GM21528 (cell line): ENCODE results near the gene TRMT13.
"Not testable (repeated sequence)": the region's sequence is repeated elsewhere in the genome, so short reads cannot be mapped to it uniquely, and the experiment has no call there.

Experiments used
- ATAC-seq: cut with Tn5 transposase; IDR thresholded peaks from one replicate; pipeline ENCODE4 v1.9.1; 2021; ENCODE audit warnings: mild to moderate bottlenecking, moderate library complexity; ENCODE audit not compliant: unreplicated experiment, low FRiP score

The TRMT13 gene

DNA sequence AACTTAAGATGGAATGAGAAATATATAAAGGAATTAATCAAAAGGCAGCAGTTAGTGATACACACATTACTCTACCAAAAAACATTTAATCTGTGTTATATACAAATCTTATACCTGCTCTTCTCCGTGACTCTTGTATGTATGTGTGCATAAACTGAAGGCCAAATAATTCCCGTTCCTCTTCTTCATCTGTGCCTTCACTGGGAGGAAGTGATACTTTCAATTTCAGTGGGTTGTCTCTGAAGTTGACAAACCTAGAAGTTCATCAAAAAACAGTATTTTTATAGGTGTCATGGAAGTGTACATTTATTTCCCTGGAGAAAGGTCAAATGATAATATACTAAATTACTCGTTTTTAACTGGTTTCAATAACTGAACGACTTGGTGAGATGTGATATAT lies 19.3 kb downstream of the TRMT13 start:
- peak; percentile 84 for ATAC-seq

DNA sequence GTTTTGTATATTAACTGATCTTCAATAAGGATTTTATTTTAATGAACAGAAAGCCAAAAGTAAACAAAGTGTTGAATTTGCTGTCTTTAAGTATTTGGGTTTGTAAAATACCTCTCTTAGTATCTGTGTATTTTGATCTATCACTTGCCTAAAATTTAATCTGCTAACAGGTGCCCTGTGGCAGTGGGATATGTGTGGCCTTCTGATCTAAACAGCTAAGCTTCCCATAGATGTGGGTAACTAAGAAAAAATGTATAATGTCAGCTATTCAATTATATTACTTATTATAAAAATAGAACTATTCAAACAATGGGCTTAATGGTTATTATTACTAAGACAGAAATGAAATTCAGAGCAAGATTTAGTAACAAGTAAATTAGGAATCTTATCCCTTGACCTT lies 29.9 kb downstream of the TRMT13 start:
- no peak for ATAC-seq

DNA sequence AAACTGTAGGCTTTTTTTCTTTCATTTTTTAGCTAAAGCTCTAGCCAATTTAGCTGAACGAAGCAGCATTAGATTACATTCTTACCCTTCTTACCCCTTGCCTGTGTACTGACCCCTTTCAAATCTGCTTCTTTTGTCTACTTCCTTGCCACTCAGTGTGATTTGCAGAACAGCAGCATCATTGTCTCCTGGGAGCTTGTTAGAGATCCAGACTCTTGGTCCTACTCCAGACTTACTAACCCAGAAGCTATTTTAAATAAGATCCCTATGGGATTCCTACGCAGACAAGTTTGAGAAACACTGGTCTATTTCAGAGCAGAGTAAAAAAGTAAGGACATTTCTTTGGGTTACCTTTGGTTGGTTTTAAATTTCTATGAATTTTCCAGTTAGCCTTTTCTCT lies 31.3 kb downstream of the TRMT13 start:
- ATAC-seq = no peak

DNA sequence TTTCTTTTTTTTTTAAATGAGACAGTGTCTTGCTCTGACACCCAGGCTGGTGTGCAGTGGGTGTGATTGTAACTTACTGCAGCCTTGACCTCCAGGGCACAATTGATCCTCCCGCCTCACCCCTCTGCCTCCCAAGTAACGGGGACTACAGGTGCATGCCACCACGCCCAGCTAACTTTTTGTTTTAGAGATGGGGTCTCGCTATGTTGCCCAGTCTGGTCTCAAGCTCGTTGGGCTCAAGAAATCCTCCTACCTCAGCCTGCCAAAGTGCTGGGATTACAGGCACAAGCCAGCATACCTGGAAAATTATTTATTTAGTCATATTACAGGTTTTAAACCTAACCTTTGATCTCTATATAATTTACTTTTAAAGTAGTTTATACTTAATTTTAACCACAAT lies 31.7 kb downstream of the TRMT13 start:
- ATAC-seq = no peak

DNA sequence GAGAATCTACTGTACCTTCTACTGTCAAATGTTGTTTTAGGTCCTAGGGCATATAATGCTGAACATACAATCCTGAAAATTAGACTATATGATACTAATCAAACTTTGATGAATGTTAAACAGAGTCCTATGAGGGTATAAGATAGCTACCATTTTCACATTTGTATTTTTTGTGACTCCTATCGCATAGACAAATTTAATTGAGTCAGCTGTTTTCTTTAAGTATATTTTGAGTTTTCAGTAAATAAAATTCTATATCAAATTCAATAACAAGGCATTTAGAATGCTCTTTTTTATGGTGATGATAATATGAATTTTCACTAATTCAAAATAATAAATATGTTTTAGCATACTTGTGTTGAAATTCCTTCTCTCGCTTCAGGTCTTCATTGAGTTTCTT lies 35.1 kb downstream of the TRMT13 start:
- ATAC-seq = no peak

DNA sequence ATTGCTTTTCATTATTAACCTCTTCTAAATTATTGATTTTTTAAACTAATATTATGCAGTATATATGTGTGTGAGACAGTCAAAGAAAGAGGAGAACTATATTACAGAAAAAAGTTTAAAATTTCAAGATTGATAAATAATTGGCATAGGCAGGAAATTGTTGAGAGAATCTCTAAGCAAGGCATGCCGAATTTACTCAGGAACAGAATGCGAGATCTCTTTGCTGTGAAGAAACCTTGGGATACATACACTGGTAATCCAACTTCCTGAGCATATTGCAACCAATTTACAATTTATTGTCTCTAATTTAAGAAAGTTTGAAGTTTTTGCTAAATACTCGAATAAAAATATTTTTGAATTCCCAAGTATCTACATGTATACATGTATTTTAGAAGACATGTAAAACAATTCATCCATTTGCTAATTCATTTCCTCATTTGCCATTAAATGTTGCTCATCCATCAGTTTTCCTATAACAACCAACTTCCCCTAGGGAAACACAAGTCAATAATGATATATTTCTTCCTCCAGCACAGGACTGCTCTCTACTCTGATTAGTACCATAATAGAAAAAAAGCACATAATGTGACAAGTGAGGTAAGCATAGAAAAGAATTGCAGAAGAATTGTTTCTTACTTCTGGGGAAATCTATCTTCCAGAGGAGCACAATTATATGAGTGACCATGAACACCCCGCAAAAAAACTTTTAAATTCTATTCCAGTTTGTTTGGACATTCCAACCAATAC lies 44.5 kb downstream of the TRMT13 start:
- no peak for ATAC-seq

DNA sequence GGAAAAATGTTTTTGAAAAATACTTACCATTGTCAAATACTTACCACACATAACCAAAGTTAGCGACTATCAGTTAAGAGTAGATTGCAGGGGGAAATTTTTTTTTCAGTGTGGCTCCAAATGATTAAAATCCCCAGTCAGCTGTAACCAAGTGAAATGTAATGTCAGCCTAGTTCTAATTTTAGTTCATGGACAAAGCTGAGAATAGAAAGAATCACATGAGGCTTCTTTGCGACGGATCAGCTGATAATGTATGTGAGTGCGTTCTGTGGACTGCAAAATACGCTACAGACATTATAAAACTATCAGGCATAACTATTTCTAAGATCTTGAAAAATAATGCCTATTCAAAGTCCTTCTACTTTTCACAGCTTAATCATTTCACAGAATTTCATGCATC lies 45.1 kb downstream of the TRMT13 start, which contains the start of gene LRRC39:
Gene LRRC39, minus strand, starts transcription at position 166 of the 400 bp plus-strand sequence. CDS start 9,740 bp downstream, outside the sequence.
- no peak for ATAC-seq

DNA sequence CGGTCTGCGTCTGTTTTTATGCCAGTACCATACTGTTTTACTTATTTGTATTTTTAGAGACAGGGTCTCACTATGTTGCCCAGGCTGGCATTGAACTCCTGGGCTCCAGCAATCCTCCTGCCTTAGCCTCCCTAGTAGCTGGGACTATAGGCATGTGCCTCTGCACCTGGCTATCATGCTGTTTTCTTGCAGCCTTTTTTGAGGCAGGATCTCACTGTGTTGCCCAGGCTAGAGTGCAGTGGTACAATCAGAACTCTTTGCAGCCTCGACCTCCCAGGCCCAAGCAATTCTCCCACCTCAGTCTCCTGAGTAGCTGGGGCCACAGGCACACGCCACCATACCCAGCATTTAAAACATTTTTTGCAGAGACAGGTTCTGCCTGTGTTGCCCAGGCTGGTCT lies 50.4 kb downstream of the TRMT13 start:
- no peak for ATAC-seq

DNA sequence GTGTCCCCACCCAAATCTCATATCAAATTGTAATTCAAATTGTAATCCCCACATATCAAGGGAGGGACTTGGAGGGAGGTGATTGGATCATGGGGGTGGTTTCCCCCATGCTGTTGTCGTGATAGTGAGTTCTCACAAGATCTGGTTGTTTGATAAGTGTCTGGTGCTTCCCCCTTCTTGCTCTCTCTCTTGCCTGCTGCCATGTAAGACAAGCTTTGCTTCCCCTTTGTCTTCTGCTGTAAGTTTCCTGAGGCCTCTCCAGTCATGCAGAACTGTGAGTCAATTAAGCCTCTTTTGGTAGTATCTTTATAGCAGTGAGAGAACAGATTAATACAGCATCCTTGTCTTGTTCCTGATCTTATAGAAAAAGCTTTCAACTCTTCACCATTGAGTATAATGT lies 51.6 kb downstream of the TRMT13 start:
- ATAC-seq = no peak

DNA sequence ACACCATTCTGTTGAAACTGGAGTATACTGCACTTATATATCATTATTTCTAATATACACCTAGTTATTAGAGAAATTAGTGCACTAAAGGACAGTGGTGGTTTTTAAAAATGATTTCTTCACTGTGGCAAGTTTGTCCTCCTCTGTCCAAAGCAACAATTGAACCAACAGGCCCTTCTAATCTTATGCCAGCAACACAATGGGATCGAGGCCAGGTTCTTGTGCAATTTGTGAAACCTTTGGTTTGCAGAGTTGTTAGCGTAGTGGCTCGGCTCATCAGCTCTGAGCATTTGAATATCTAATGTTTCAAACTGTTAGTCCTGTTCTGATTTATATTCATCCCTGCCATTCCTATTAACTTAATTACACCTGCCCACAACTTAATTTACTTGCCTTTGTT lies 54.9 kb downstream of the TRMT13 start:
- no peak for ATAC-seq

DNA sequence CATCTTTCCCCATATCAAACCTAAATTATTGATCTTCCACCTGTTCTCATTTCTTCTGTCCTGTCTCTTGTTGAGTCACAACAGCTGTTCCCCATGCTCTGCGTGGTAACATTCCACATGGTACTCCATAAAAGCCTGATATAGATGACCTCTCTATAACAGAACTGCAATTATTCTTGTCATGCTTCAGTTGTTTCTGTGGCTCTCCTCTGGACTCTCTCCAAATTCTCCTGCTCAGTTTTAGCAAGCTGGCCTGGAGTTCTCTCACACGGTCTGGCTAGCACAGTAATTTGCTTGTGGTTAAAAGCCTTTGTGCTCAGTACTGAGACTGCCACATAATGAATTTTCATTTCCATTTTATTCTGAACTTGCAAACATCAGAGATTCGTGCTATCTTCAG lies 55.7 kb downstream of the TRMT13 start:
- no peak for ATAC-seq

DNA sequence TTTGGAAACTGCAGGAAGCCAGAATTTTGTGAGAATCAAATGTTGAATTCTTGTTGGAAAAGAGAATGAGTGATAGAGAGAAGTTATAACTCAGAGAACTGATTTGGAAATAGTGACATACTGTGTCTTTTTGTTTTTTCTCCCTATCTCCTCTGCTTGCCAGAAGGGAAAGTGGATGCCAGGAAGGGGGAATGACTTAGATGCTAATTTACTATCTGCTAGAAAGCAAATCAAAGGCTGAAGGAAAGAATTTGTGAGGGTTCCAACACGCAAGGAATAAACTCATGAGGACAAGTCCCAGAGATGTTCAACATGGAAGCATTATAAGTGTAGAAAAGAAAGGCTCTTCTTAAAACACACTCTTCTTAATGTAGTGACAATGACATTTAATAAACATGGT lies 65.6 kb downstream of the TRMT13 start:
- ATAC-seq = no peak

DNA sequence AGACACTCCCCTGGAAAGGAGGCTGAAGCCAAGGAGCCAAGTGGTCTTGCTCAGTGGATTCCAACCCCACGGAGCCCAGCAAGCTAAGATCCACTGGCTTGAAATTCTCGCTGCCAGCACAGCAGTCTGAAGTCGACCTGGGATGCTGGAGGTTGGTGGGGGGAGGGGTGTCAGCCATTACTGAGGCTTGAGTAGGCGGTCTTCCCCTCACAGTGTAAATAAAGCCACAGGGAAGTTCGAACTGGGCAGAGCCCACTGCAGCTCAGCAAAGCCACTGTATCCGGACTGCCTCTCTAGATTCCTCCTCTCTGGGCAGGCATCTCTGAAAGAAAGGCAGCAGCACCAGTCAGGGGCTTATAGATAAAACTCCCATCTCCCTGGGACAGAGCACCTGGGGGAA lies 67.1 kb downstream of the TRMT13 start:
- not testable (repeated sequence) for ATAC-seq
